GM10266 (cell line): Measurements from ENCODE around the gene CYP27B1.

Experiments
- DNase-seq: peaks from one replicate; pipeline ENCODE4 v3.0.0; 2012; ENCODE audit errors: extremely low spot score
- CTCF ChIP-seq: IDR thresholded peaks from 2 replicates; pipeline ENCODE4 v1.5.1; 2012; ENCODE audit warnings: mild to moderate bottlenecking, low read depth; ENCODE audit not compliant: control insufficient read depth, insufficient read depth; ENCODE audit errors: missing control alignments

Gene CYP27B1

GRCh38 chr12:57771873-57772428 lies 5.1 kb upstream of the CYP27B1 start, which contains the start of gene METTL1:
METTL1 (minus strand) TSS chr12:57772105; CDS start chr12:57772083, 22 bp downstream.
- no peak for TF ChIP-seq CTCF
- peak; percentile 94 for DNase-seq

- TF ChIP-seq CTCF = no peak
- DNase-seq = peak; percentile 88
These were observed 4.5 kb upstream of the CYP27B1 start for GRCh38 chr12:57771236-57771872.

DNA sequence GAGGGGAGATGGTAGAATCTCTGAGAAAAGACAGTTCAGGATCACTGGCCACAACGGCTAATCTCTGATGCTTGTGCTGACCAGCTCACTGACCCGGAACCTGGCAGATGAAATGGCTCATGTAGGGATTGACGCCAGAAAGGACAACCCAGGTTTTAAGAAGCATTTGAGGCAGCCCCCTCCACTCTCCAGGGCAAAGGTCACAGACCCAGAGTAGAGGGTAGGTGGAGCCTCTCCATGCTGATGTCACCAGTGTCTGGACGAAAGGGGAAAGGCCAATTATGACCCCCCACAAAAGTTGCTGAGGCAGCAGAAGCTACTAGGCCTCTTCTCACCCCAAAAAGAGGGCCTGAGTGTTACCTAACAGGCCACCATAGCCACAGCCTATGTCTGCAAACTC lies 3.9 kb upstream of the CYP27B1 start:
- DNase-seq = no peak
- TF ChIP-seq CTCF = no peak

GRCh38 chr12:57769594-57769993 lies 2.7 kb upstream of the CYP27B1 start:
- TF ChIP-seq CTCF = no peak
- DNase-seq = no peak

DNA sequence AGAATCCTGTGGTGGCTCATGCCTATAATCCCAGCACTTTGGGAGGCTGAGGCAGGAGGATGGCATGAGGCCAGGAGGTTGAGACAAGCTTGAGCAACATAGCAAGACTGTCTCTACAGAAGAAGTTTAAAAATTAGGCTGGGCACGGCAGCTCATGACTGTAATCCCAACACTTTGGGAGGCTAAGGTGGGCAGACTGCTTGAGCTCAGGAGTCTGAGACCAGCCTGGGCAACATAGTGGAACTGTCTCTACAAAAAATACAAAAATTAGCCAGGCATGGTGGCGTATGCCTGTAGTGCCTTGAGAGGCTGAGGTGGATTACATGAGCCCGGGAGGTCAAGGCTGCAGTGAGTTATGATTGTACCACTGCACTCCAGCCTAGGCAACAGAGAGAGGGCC lies 998 bp upstream of the CYP27B1 start:
- no peak for DNase-seq
- TF ChIP-seq CTCF = no peak

DNA sequence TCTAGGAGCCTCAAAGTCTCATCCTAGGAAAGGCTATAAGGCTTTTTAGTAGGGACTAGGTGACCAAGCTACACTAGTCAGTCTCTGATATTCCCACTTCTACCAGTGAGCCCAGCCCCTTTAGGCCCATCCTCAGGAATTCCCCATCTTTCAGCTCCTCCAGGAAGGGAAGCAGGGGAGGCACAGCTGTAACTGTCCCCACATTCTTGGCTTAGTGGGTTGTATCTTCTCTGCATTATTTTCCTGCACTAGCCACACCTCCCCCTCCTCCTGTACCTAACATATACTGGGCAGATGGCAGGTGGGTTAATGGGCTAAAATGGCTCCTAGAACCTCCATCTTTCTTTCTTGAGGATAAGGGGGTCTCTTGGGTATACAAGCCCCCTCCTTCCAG lies 424 bp upstream of the CYP27B1 start:
- TF ChIP-seq CTCF = no peak
- DNase-seq = no peak

GRCh38 chr12:57765698-57766463 lies 997 bp downstream of the CYP27B1 start:
- no peak for DNase-seq
- no peak for TF ChIP-seq CTCF
